Measurements from ENCODE around the gene MBP. TPM values are rescaled to one million over a fixed set of nuclear protein-coding genes. Genes with fewer than 3 reads are reported as not detected.

The MBP gene
- total RNA-seq, 4 donors from 2014 or later = 18.1 to 58.8 (median 30.6) TPM

GRCh38 chr18:77090546-77091174, 41.9 kb downstream of the MBP start:
- TF ChIP-seq, protein P1, sequence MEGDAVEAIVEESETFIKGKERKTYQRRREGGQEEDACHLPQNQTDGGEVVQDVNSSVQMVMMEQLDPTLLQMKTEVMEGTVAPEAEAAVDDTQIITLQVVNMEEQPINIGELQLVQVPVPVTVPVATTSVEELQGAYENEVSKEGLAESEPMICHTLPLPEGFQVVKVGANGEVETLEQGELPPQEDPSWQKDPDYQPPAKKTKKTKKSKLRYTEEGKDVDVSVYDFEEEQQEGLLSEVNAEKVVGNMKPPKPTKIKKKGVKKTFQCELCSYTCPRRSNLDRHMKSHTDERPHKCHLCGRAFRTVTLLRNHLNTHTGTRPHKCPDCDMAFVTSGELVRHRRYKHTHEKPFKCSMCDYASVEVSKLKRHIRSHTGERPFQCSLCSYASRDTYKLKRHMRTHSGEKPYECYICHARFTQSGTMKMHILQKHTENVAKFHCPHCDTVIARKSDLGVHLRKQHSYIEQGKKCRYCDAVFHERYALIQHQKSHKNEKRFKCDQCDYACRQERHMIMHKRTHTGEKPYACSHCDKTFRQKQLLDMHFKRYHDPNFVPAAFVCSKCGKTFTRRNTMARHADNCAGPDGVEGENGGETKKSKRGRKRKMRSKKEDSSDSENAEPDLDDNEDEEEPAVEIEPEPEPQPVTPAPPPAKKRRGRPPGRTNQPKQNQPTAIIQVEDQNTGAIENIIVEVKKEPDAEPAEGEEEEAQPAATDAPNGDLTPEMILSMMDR (IDR thresholded peaks at IDR 0.05; ENCODE audit: low read depth) = no peak

DNA sequence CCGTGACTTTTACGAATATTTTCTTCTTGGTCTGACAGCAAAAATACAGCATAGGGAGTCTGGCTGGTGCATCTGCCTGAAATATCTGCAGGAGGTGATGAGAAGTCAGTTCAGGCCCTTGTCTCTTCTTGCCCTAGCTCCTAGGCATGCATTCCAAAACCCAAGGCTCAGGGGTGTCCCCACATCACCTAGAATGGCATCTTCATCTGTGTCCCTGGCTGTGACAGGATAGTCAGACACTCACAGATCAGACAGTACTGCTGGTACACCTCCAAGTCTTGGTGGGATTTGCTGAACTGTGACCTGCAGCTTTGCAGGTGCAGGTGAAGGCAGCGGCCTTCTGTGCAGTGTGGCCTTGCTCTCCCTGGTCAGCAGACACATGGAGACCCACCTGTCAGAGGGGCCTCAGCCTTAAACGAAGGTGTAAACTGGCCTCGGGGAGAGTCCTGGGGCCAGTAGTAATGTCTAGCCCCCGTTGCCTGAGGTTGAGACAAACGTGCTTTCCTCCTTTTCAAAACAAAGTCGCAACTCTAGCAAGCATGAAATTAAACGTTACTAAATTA, 42.8 kb downstream of the MBP start:
- TF ChIP-seq, protein P1 (IDR thresholded peaks at IDR 0.05; ENCODE audit: low read depth) = no peak

DNA sequence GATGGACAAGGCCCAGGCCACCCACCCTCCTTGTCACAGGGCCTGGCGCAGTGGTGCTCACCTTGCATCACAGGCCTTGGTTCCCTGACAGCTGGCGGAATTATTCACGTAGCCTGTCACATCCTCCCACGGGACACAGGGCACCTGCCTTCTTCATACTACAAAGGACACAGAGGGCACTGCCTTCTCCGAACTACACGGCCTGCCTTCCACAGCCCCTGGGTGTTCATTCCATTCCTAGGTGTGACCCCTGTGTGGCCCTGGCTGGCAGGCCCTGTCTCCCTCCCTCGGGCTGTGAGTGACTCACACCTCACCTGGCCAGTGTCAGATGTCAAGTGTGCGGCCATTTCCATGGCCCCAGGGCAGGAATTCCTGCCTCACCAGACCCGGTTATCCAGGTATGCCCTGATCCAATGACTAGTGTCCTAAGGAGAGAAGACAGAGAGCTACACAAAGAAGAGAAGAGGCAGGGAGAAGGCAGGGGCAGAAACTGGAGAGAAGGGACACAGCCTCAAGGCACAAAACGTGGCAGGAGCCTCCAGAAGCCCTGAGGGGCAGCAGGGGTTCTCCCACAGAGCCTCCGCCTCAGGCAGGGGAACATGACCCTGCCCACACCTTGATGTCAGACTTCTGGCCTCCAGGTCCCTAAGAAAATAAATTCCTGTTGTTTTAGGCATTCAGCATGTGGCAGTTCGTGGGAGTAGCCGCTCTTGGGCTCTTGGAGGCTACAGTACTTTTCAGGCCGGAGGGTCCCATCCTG, 43.4 kb downstream of the MBP start:
- TF ChIP-seq, protein P1 (IDR thresholded peaks at IDR 0.05; ENCODE audit: low read depth) = no peak

DNA sequence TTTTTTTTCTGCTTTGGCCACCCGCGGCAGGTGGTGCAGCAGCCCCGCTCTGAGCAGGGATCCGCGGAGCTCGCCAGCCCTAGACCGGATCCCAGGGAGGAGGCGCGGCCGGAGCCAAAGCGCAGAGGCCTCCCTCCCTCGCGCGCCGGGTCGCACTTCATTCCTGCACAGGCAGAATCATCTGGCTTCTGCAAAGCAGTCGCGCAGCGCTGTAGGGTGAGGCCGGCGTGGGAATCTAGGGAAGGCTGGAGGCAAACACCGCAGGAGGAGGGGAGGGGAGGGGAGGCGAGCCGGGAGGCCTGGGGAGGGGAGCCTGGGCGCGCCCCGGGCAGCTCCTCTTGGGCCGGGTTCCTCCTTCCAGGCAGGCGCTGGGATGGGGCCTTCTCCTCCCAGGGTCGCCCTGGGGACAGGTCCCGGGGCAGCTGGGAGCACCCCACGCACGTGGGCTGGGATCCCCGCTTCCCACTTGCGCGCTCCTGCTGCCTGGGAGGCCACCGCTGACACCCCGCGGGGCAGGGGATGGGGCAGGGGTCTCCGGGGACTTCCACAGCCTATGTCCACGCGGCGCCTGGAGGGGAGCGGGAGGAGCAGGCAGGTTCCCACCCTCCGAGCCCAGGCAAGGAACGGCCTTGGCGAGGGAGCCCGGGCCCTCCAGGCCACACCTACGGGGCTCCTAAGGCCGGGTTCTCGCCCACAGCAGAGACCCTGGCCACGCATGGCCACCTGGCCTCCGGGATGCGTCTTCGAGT, 45.0 kb downstream of the MBP start:
- TF ChIP-seq, protein P1 (IDR thresholded peaks at IDR 0.05; ENCODE audit: low read depth) = no peak

- TF ChIP-seq, protein P1 (IDR thresholded peaks at IDR 0.05; ENCODE audit: low read depth) = no peak
Observed at GRCh38 chr18:77086656-77087392, 45.8 kb downstream of the MBP start.

GRCh38 chr18:77086034-77086433, 46.5 kb downstream of the MBP start:
- TF ChIP-seq, protein P1 (IDR thresholded peaks at IDR 0.05; ENCODE audit: low read depth) = no peak
